Keratinocyte (primary cell): Measurements from ENCODE around the gene RHNO1.

ENCODE experiments used
- CTCF ChIP-seq, 3 experiments: IDR thresholded peaks in 1 of 3; conservative IDR thresholded peaks in 1 of 3; optimal IDR thresholded peaks in 1 of 3; 2 replicates in 2 of 3; 3 replicates in 1 of 3; pipeline versions ENCODE3 to v1.5.1; 2011; ENCODE audit warnings: low read length in 3 of 3, mild to moderate bottlenecking in 3 of 3, moderate library complexity in 2 of 3, control low read depth in 1 of 3, inconsistent platforms in 1 of 3; ENCODE audit not compliant: insufficient read depth in 2 of 3; ENCODE audit errors: extremely low read depth in 1 of 3
- EZH2 ChIP-seq: IDR thresholded peaks from one replicate; pipeline ENCODE4 v1.6.1; 2012; ENCODE audit warnings: inconsistent platforms, mild to moderate bottlenecking, low read length, moderate library complexity

GRCh38 chr12:2853626-2854025 is 23.4 kb upstream of the RHNO1 start:
- TF ChIP-seq CTCF (optimal IDR thresholded peaks at IDR 0.05 in 1 of 3, IDR thresholded peaks at IDR 0.05 in 1 of 3, conservative IDR thresholded peaks at IDR 0.05 in 1 of 3; ENCODE audit: extremely low read depth in 1 of 3, insufficient read depth in 2 of 3, low read length in 3 of 3), result peak; percentile 80 to 94 (median 88)
- TF ChIP-seq EZH2, result no peak
